HG02798 (cell line): ENCODE measurements around the gene HTR6.
"Not testable (repeated sequence)": the region's sequence is repeated elsewhere in the genome, so short reads cannot be mapped to it uniquely, and the experiment has no call there.

Experiments used
- ATAC-seq: cut with Tn5 transposase; IDR thresholded peaks from one replicate; pipeline ENCODE4 v1.9.1; 2021; ENCODE audit warnings: mild to moderate bottlenecking; ENCODE audit not compliant: unreplicated experiment, poor library complexity

The HTR6 gene

GRCh38 chr1:19636749-19637148, 27.9 kb upstream of the HTR6 start:
- not testable (repeated sequence) for ATAC-seq

- ATAC-seq: no peak
These were observed 27.1 kb upstream of the HTR6 start for GRCh38 chr1:19637606-19638005.

GRCh38 chr1:19639228-19639627, 25.4 kb upstream of the HTR6 start:
- ATAC-seq: not testable (repeated sequence)

- no peak for ATAC-seq
These were observed 24.7 kb upstream of the HTR6 start for GRCh38 chr1:19639999-19640362.

GRCh38 chr1:19640363-19641316, 24.0 kb upstream of the HTR6 start:
- no peak for ATAC-seq

- ATAC-seq: no peak
These were observed 21.6 kb upstream of the HTR6 start for GRCh38 chr1:19643121-19643520.

GRCh38 chr1:19643602-19644394, 20.9 kb upstream of the HTR6 start, which contains the start of gene NBL1:
Gene NBL1 (plus strand): TSS chr1:19644311. CDS start chr1:19655031, 10,720 bp downstream.
- ATAC-seq: no peak

- no peak for ATAC-seq
These were observed 20.3 kb upstream of the HTR6 start for GRCh38 chr1:19644395-19644680.

- ATAC-seq: no peak
These were observed 19.8 kb upstream of the HTR6 start for GRCh38 chr1:19644681-19645410.

- no peak for ATAC-seq
These were observed 19.0 kb upstream of the HTR6 start for GRCh38 chr1:19645411-19646251.

GRCh38 chr1:19646377-19647319, 18.0 kb upstream of the HTR6 start:
- ATAC-seq: no peak

GRCh38 chr1:19647643-19648042, 17.0 kb upstream of the HTR6 start:
- no peak for ATAC-seq

GRCh38 chr1:19648239-19648638, 16.4 kb upstream of the HTR6 start:
- ATAC-seq: no peak

GRCh38 chr1:19648689-19649088, 16.0 kb upstream of the HTR6 start:
- no peak for ATAC-seq

GRCh38 chr1:19650416-19651140, 14.1 kb upstream of the HTR6 start:
- no peak for ATAC-seq

GRCh38 chr1:19651141-19651737, 13.4 kb upstream of the HTR6 start:
- ATAC-seq: no peak

- ATAC-seq: no peak
These were observed 10.3 kb upstream of the HTR6 start for GRCh38 chr1:19654386-19654785.
